GM23338 (cell line): ENCODE results near the gene RXRA. TPM values are rescaled to one million over a fixed set of nuclear protein-coding genes. Genes with fewer than 3 reads are reported as not detected.

Source experiments
- ATAC-seq: fragments of 200-7000 bp; cut with Tn5 transposase; 3 replicates; pipeline ENCODE4 v1.9.1; 2020
- DNase-seq: peaks from one replicate; pipeline ENCODE4 v3.0.0-alpha.2; 2015; ENCODE audit warnings: low spot score
- H2AFZ ChIP-seq: fragments of 200-600 bp; sonication (generic); 2 replicates; pipeline ENCODE4 v1.8.0; 2016; ENCODE audit warnings: antibody characterized with exemption, mild to moderate bottlenecking, moderate library complexity
- H3F3A ChIP-seq: fragments of 200-600 bp; sonication (generic); replicated peaks from 2 replicates; pipeline ENCODE4 v1.8.0; 2017; ENCODE audit warnings: antibody characterized with exemption, mixed run types, low read depth
- H3K27ac ChIP-seq: fragments of 200-600 bp; sonication (generic); 2 replicates; pipeline ENCODE4 v1.6.1; 2016; ENCODE audit warnings: low read depth
- H3K27me3 ChIP-seq: fragments of 200-600 bp; sonication (generic); 2 replicates; pipeline ENCODE4 v1.8.0; 2016; ENCODE audit warnings: mild to moderate bottlenecking, mixed run types, moderate library complexity; ENCODE audit not compliant: insufficient read depth
- H3K36me3 ChIP-seq: fragments of 200-600 bp; sonication (generic); 2 replicates; pipeline ENCODE4 v1.8.0; 2016; ENCODE audit warnings: mild to moderate bottlenecking; ENCODE audit not compliant: insufficient read depth
- H3K4me1 ChIP-seq: fragments of 200-600 bp; sonication (generic); 2 replicates; pipeline ENCODE4 v1.8.0; 2016; ENCODE audit warnings: mild to moderate bottlenecking, moderate library complexity; ENCODE audit not compliant: insufficient read depth
- H3K4me2 ChIP-seq: fragments of 200-600 bp; sonication (generic); 2 replicates; pipeline ENCODE4 v1.7.1; 2017; ENCODE audit warnings: mixed run types
- H3K4me3 ChIP-seq: fragments of 200-600 bp; sonication (generic); 2 replicates; pipeline ENCODE4 v1.6.1; 2016; ENCODE audit warnings: mixed run types
- H3K79me2 ChIP-seq: fragments of 200-600 bp; sonication (generic); replicated peaks from 2 replicates; pipeline ENCODE4 v1.8.0; 2017; ENCODE audit warnings: mild to moderate bottlenecking; ENCODE audit not compliant: insufficient read depth
- H3K9me2 ChIP-seq: fragments of 200-600 bp; sonication (generic); 2 replicates; pipeline ENCODE4 v1.8.0; 2017; ENCODE audit not compliant: insufficient read depth
- H4K20me1 ChIP-seq: fragments of 200-600 bp; sonication (generic); replicated peaks from 2 replicates; pipeline ENCODE4 v1.8.0; 2017; ENCODE audit warnings: mild to moderate bottlenecking; ENCODE audit not compliant: insufficient read depth
- H3K27ac Mint-ChIP-seq: 2 replicates; pipeline ENCODE4 v1.8.0; 2020; ENCODE audit warnings: inconsistent platforms, mild to moderate bottlenecking, moderate library complexity, mixed read lengths
- H3K27me3 Mint-ChIP-seq: 3 replicates; pipeline ENCODE4 v1.8.0; 2022; ENCODE audit warnings: low read depth, mild to moderate bottlenecking, moderate library complexity, mixed read lengths, inconsistent platforms; ENCODE audit not compliant: insufficient read depth, poor library complexity
- H3K36me3 Mint-ChIP-seq: 3 replicates; pipeline ENCODE4 v1.8.0; 2021; ENCODE audit warnings: low read depth, mild to moderate bottlenecking, inconsistent platforms, moderate library complexity, mixed read lengths
- H3K4me1 Mint-ChIP-seq: 3 replicates; pipeline ENCODE4 v1.8.0; 2020; ENCODE audit warnings: mild to moderate bottlenecking, inconsistent platforms, mixed read lengths
- H3K4me3 Mint-ChIP-seq: 3 replicates; pipeline ENCODE4 v1.8.0; 2021; ENCODE audit warnings: moderate library complexity, mild to moderate bottlenecking, inconsistent platforms, mixed read lengths
- H3K9me3 Mint-ChIP-seq: 3 replicates; pipeline ENCODE4 v1.8.0; 2020; ENCODE audit warnings: moderate library complexity, mild to moderate bottlenecking, inconsistent platforms, mixed read lengths
- CREB1 ChIP-seq: fragments of 250-450 bp; sonication (Bioruptor Pico); IDR thresholded peaks from 2 replicates; pipeline ENCODE4 v1.5.0; 2020; ENCODE audit warnings: low read depth, mild to moderate bottlenecking, moderate library complexity
- CTCF ChIP-seq, 2 experiments: fragments of 200-600 bp in 1 of 2; sonication (generic) in 1 of 2; conservative IDR thresholded peaks; 2 replicates each; pipeline versions ENCODE4 v1.5.1 to v1.6.1; 2016 to 2017; ENCODE audit warnings: antibody characterized with exemption in 2 of 2, low read depth in 2 of 2, mild to moderate bottlenecking in 2 of 2, moderate library complexity in 1 of 2
- ETS1 ChIP-seq: IDR thresholded peaks from 2 replicates; pipeline ENCODE4 v1.6.1; 2016; ENCODE audit warnings: antibody characterized with exemption
- EZH2 ChIP-seq: fragments of 200-600 bp; sonication (generic); IDR thresholded peaks from one replicate; pipeline ENCODE4 v1.8.0; 2017; ENCODE audit warnings: antibody characterized with exemption, mild to moderate bottlenecking, low read depth; ENCODE audit not compliant: unreplicated experiment
- EZH2phosphoT487 ChIP-seq: fragments of 200-600 bp; sonication (generic); IDR thresholded peaks from one replicate; pipeline ENCODE4 v1.8.1; 2018; ENCODE audit warnings: antibody characterized with exemption; ENCODE audit not compliant: unreplicated experiment
- JUNB ChIP-seq: IDR thresholded peaks from one replicate; pipeline ENCODE4 v1.6.1; 2016; ENCODE audit warnings: antibody characterized with exemption; ENCODE audit not compliant: unreplicated experiment
- NANOG ChIP-seq: IDR thresholded peaks from 2 replicates; pipeline ENCODE4 v1.6.1; 2016; ENCODE audit warnings: antibody characterized with exemption, borderline replicate concordance
- POLR2AphosphoS5 ChIP-seq: IDR thresholded peaks from 2 replicates; pipeline ENCODE4 v1.6.1; 2016; ENCODE audit warnings: antibody characterized with exemption, low read depth
- REST ChIP-seq: IDR thresholded peaks from one replicate; pipeline ENCODE4 v1.6.1; 2018; ENCODE audit warnings: antibody characterized with exemption; ENCODE audit not compliant: unreplicated experiment
- STAT1 ChIP-seq: IDR thresholded peaks from one replicate; pipeline ENCODE4 v1.6.1; 2016; ENCODE audit warnings: antibody characterized with exemption; ENCODE audit not compliant: unreplicated experiment
- ZNF114 ChIP-seq: fragments of 250-450 bp; sonication (Bioruptor Pico); IDR thresholded peaks from 2 replicates; pipeline ENCODE4 v1.5.0; 2020; ENCODE audit warnings: mild to moderate bottlenecking, moderate library complexity
- ZNF331 ChIP-seq: fragments of 250-450 bp; sonication (Bioruptor Pico); IDR thresholded peaks from 2 replicates; pipeline ENCODE4 v1.5.0; 2020; ENCODE audit warnings: low read depth, mild to moderate bottlenecking, moderate library complexity
- ZNF462 ChIP-seq: fragments of 250-450 bp; sonication (Bioruptor Pico); IDR thresholded peaks from 2 replicates; pipeline ENCODE4 v1.5.0; 2020; ENCODE audit warnings: mild to moderate bottlenecking, moderate library complexity
- polyA plus RNA-seq: library from polyadenylated mRNA; unstranded; fragments of >200 nt; fragmentation: Nextera tagmentation; extraction: Ambion mirVana; gene quantifications from 2 replicates; pipeline ENCODE4 v1.2.1, GENCODE V29; 2016
- total RNA-seq: library from RNA; depleted of rRNA; stranded (reverse); fragments of >200 nt; shearing (Covaris generic); gene quantifications from 2 replicates; pipeline ENCODE4 v1.2.3, GENCODE V29; 2014

Gene RXRA
- total and polyA plus RNA-seq, 2 experiments from 2014 or later: 4.9 to 17.9 TPM

GRCh38 chr9:134373953-134374300 lies 47.7 kb downstream of the RXRA start (continued):
- TF ChIP-seq EZH2phosphoT487 (no peak), POLR2AphosphoS5 (no peak), EZH2 (no peak)

GRCh38 chr9:134374301-134375010 lies 48.2 kb downstream of the RXRA start:
- Histone ChIP-seq H2AFZ (no peak overlapping the region), H4K20me1 (no peaks in the 10 kb centered on the region; the same call in 1 of the 2 replicates), H3K4me2 (no peak overlapping the region), H3K36me3 (no peaks in the 10 kb centered on the region), H3K4me1 (no peaks in the 10 kb centered on the region), H3F3A (no peaks in the 10 kb centered on the region), H3K27me3 (no peaks in the 10 kb centered on the region), H3K4me3 (no peak overlapping the region), H3K79me2 (peaks cover 54% of the 10 kb centered on the region), H3K9me2 (no peaks in the 10 kb centered on the region), H3K27ac (no peak overlapping the region)
- no peak for ATAC-seq
- Mint-ChIP-seq H3K27ac (no peak overlapping the region), H3K4me1 (peaks cover 15% of the 10 kb centered on the region), H3K27me3 (peaks cover 7% of the 10 kb centered on the region), H3K36me3 (no peaks in the 10 kb centered on the region), H3K9me3 (no peaks in the 10 kb centered on the region), H3K4me3 (no peak overlapping the region)
- no peak for DNase-seq
- TF ChIP-seq CREB1 (CRISPR knock-in tag) (no peak), ZNF331 (CRISPR knock-in tag) (no peak), ZNF462 (no peak), STAT1 (no peak), ZNF114 (CRISPR knock-in tag) (no peak), REST (no peak), EZH2 (no peak), NANOG (no peak), CTCF (conservative IDR thresholded peaks at IDR 0.05; ENCODE audit: low read depth in 2 of 2) (no peak), ETS1 (no peak), EZH2phosphoT487 (no peak), JUNB (no peak)
